NT2/D1 (cell line): Measurements from ENCODE around the gene LRRN3.

Source experiments
- YY1 ChIP-seq: IDR thresholded peaks from 2 replicates; pipeline ENCODE4 v1.6.1; 2011; ENCODE audit not compliant: insufficient read length, insufficient read depth
- ZNF274 ChIP-seq: IDR thresholded peaks from 2 replicates; pipeline ENCODE4 v1.6.1; 2011; ENCODE audit warnings: mild to moderate bottlenecking, low read depth, low read length

DNA sequence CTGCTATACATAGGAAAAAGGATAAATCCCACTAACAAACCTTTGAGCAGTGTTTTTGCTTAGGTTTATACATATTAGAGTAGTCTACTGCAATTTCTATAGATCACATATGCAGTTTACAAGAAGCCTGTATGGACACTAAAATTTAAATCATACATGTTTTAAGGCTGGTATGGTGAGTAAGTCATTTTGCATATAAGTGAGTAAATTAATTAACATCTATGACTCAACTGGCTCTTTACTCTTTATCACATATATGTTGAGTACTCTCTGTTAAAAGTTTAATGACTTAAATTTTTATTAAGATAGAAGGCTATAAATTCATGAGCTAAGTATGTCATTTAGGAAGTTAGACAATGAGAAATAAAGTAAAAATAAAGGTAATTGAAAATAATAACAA, 69.4 kb downstream of the LRRN3 start:
- TF ChIP-seq ZNF274 = no peak
- TF ChIP-seq YY1 = no peak
